H1 (cell line): Measurements from ENCODE around the gene BRSK2. TPM values are rescaled to one million over a fixed set of nuclear protein-coding genes. Genes with fewer than 3 reads are reported as not detected.

Source experiments
- CTCF ChIA-PET: fragments of 300-600 bp; sonication (Branson Sonifier 250); formaldehyde crosslinking; loops from one replicate; lab custom pipeline; 2021; ENCODE audit not compliant: partially characterized antibody; lab: Charles Lee
- POLR2A ChIA-PET: fragments of 300-600 bp; sonication (Branson Sonifier 250); formaldehyde crosslinking; loops from one replicate; lab custom pipeline; 2021; ENCODE audit warnings: inconsistent platforms; ENCODE audit not compliant: partially characterized antibody; lab: Charles Lee
- DNase-seq, 2 experiments: peaks; one replicate each; pipeline versions ENCODE4 v3.0.0 to v3.0.0-alpha.2; 2010 to 2022; ENCODE audit warnings: low spot score in 2 of 2, low read depth in 1 of 2, mixed read lengths in 1 of 2
- FAIRE-seq: peaks from 2 replicates; lab custom pipeline; 2011; peaks lifted over from hg19 to GRCh38; lab: Jason Lieb, UNC
- H2AFZ ChIP-seq: 2 replicates; pipeline ENCODE4 v1.8.1; 2012; ENCODE audit warnings: low read length, inconsistent platforms
- H2AK5ac ChIP-seq: 2 replicates; pipeline ENCODE4 v1.6.1; 2013; ENCODE audit warnings: low read depth, low read length
- H2BK120ac ChIP-seq: replicated peaks from 2 replicates; pipeline ENCODE3; 2013; ENCODE audit warnings: low read depth, low read length, inconsistent platforms
- H2BK12ac ChIP-seq: 2 replicates; pipeline ENCODE4 v1.6.1; 2013; ENCODE audit warnings: low read depth, low read length
- H2BK15ac ChIP-seq: 2 replicates; pipeline ENCODE4 v1.6.1; 2013; ENCODE audit warnings: low read length
- H2BK20ac ChIP-seq: 2 replicates; pipeline ENCODE4 v1.6.1; 2013; ENCODE audit warnings: low read length
- H2BK5ac ChIP-seq: 2 replicates; pipeline ENCODE4 v1.6.1; 2013; ENCODE audit warnings: low read depth, low read length
- H3K14ac ChIP-seq: 2 replicates; pipeline ENCODE4 v1.6.1; 2013; ENCODE audit warnings: inconsistent platforms; ENCODE audit not compliant: insufficient read length
- H3K18ac ChIP-seq: 2 replicates; pipeline ENCODE4 v1.6.1; 2013; ENCODE audit warnings: low read length; ENCODE audit errors: extremely low read depth
- H3K23ac ChIP-seq: 2 replicates; pipeline ENCODE4 v1.6.1; 2013; ENCODE audit warnings: inconsistent platforms; ENCODE audit not compliant: insufficient read length
- H3K23me2 ChIP-seq: 2 replicates; pipeline ENCODE4 v1.6.1; 2013; ENCODE audit warnings: low read depth, low read length
- H3K27ac ChIP-seq: 2 replicates; pipeline ENCODE4 v1.6.1; 2011; ENCODE audit warnings: low read depth, low read length, inconsistent platforms
- H3K27me3 ChIP-seq, 4 experiments: replicated peaks in 1 of 4; 1 replicate in 1 of 4; 2 replicates in 3 of 4; pipeline versions ENCODE4 v1.6.1 to v1.8.1; 2011 to 2013; ENCODE audit warnings: low read length in 3 of 4, mild to moderate bottlenecking in 3 of 4, inconsistent platforms in 2 of 4, mixed read lengths in 2 of 4, moderate library complexity in 1 of 4; ENCODE audit not compliant: control insufficient read depth in 3 of 4, insufficient read depth in 3 of 4; ENCODE audit errors: extremely low read depth in 1 of 4
- H3K36me3 ChIP-seq, 4 experiments: 2 replicates each; pipeline versions ENCODE4 v1.6.1 to v1.8.1; 2011 to 2013; ENCODE audit warnings: mild to moderate bottlenecking in 4 of 4, low read length in 3 of 4, moderate library complexity in 2 of 4, control low read depth in 1 of 4, inconsistent platforms in 1 of 4; ENCODE audit not compliant: insufficient read depth in 4 of 4, control insufficient read depth in 2 of 4
- H3K4ac ChIP-seq: replicated peaks from 2 replicates; pipeline ENCODE3; 2013; ENCODE audit warnings: low read length, low read depth, mixed read lengths, inconsistent platforms; ENCODE audit not compliant: insufficient read length
- H3K4me1 ChIP-seq, 4 experiments: replicated peaks in 1 of 4; 1 replicate in 1 of 4; 2 replicates in 3 of 4; pipeline versions ENCODE4 v1.6.1 to v1.8.1; 2011 to 2013; ENCODE audit warnings: low read length in 3 of 4, inconsistent platforms in 2 of 4, mixed read lengths in 1 of 4; ENCODE audit not compliant: insufficient read depth in 4 of 4, control insufficient read depth in 3 of 4
- H3K4me2 ChIP-seq, 2 experiments: 2 replicates each; pipeline versions ENCODE4 v1.6.1 to v1.8.1; 2011 to 2013; ENCODE audit warnings: low read depth in 2 of 2, low read length in 2 of 2, control low read depth in 1 of 2, inconsistent platforms in 1 of 2, mild to moderate bottlenecking in 1 of 2; ENCODE audit not compliant: insufficient read depth in 1 of 2
- H3K4me3 ChIP-seq, 4 experiments: fragments of 200-600, 300-600 bp in 1 of 4; sonication (generic), shearing (Covaris generic), sonication (Bioruptor Twin) in 1 of 4; 2 replicates each; pipeline versions ENCODE4 v1.5.1 to v1.8.1; 2011 to 2016; ENCODE audit warnings: low read length in 4 of 4, low read depth in 3 of 4, control low read depth in 2 of 4, inconsistent platforms in 2 of 4, mild to moderate bottlenecking in 2 of 4, mixed read lengths in 1 of 4, moderate library complexity in 1 of 4; ENCODE audit not compliant: insufficient read depth in 2 of 4; ENCODE audit errors: extremely low read depth in 1 of 4
- H3K56ac ChIP-seq: replicated peaks from 2 replicates; pipeline ENCODE3; 2013; ENCODE audit warnings: low read depth, mild to moderate bottlenecking, mixed read lengths, low read length, inconsistent platforms; ENCODE audit not compliant: insufficient read length
- H3K79me1 ChIP-seq: 2 replicates; pipeline ENCODE4 v1.6.1; 2013; ENCODE audit warnings: low read depth, low read length, control low read depth
- H3K79me2 ChIP-seq, 2 experiments: 2 replicates each; pipeline versions ENCODE4 v1.6.1 to v1.8.1; 2012 to 2013; ENCODE audit warnings: low read length in 2 of 2, mild to moderate bottlenecking in 2 of 2, inconsistent platforms in 1 of 2; ENCODE audit not compliant: insufficient read depth in 2 of 2, control insufficient read depth in 1 of 2
- H3K9ac ChIP-seq, 4 experiments: replicated peaks in 1 of 4; 1 replicate in 1 of 4; 2 replicates in 3 of 4; pipeline versions ENCODE4 v1.6.1 to v1.8.1; 2011 to 2013; ENCODE audit warnings: low read depth in 3 of 4, low read length in 3 of 4, control low read depth in 2 of 4, mild to moderate bottlenecking in 2 of 4, moderate library complexity in 2 of 4, inconsistent platforms in 1 of 4; ENCODE audit errors: extremely low read depth in 1 of 4
- H3K9me3 ChIP-seq, 2 experiments: 2 replicates each; pipeline versions ENCODE4 v1.6.1 to v1.8.1; 2012 to 2013; ENCODE audit warnings: mild to moderate bottlenecking in 2 of 2, moderate library complexity in 2 of 2, control low read depth in 1 of 2, inconsistent platforms in 1 of 2, low read depth in 1 of 2, low read length in 1 of 2, mixed read lengths in 1 of 2; ENCODE audit not compliant: insufficient read depth in 2 of 2
- H4K20me1 ChIP-seq, 2 experiments: replicated peaks in 1 of 2; 2 replicates each; pipeline versions ENCODE3 to v1.8.1; 2011 to 2013; ENCODE audit warnings: inconsistent platforms in 2 of 2, low read length in 2 of 2, mild to moderate bottlenecking in 1 of 2; ENCODE audit not compliant: insufficient read depth in 2 of 2, control insufficient read depth in 1 of 2
- H4K5ac ChIP-seq: 2 replicates; pipeline ENCODE4 v1.6.1; 2013; ENCODE audit warnings: low read length, low read depth, mixed read lengths, inconsistent platforms; ENCODE audit not compliant: insufficient read length
- H4K8ac ChIP-seq: 2 replicates; pipeline ENCODE4 v1.8.0; 2013; ENCODE audit warnings: mild to moderate bottlenecking, moderate library complexity, low read length, inconsistent platforms; ENCODE audit not compliant: insufficient read depth; ENCODE audit errors: extremely low read depth
- H4K91ac ChIP-seq: replicated peaks from 2 replicates; pipeline ENCODE3; 2013; ENCODE audit warnings: low read length, mixed read lengths, inconsistent platforms; ENCODE audit not compliant: insufficient read length
- WGBS, 2 experiments: shearing (Covaris generic) in 1 of 2; methylation state at CpG; one replicate each; pipeline versions ENCODE4 v1.1.6 to v1.1.7; 2013 to 2015; ENCODE audit warnings: low lambda C conversion rate in 2 of 2, mixed read lengths in 2 of 2, inconsistent platforms in 1 of 2, low coverage in 1 of 2, missing lambda C conversion rate in 1 of 2; ENCODE audit not compliant: insufficient replicate concordance in 2 of 2, insufficient coverage in 1 of 2, insufficient read length in 1 of 2; ENCODE audit errors: extremely low coverage in 1 of 2, missing lambda C conversion rate in 1 of 2; 5-methylcytosine and 5-hydroxymethylcytosine counted together
- polyA plus RNA-seq, 7 experiments: library from polyadenylated mRNA; depleted of rRNA in 3 of 7; stranded (reverse) in 5 of 7; unstranded in 2 of 7; fragments of >200 nt in 5 of 7; fragments of 200-250 nt in 2 of 7; gene quantifications; 1 replicate in 5 of 7; 2 replicates in 1 of 7; 4 replicates in 1 of 7; pipeline versions ENCODE4 v1.2.1 to v1.2.3, GENCODE V29; 2011 to 2013; ENCODE audit warnings: missing spikeins in 2 of 7, mixed read lengths in 2 of 7
- total RNA-seq: library from RNA; stranded (reverse); fragmentation: NEBNext Ultra II Directional; extraction: Animal tissue kit (Norgen Biotek cat#: 25700); gene quantifications from 2 replicates; pipeline ENCODE4 v1.2.1, GENCODE V29; 2021
- TF ChIP-seq, protein P1 (sequence below): IDR thresholded peaks from 2 replicates; pipeline ENCODE4 v1.6.1; 2011; ENCODE audit warnings: low read depth, mild to moderate bottlenecking, low read length; ENCODE audit not compliant: insufficient read depth
- TF ChIP-seq, protein P2 (sequence below), 3 experiments: IDR thresholded peaks; 1 replicate in 2 of 3; 2 replicates in 1 of 3; pipeline versions ENCODE4 v1.5.1 to v1.6.1; 2011; ENCODE audit warnings: low read length in 3 of 3, mild to moderate bottlenecking in 3 of 3, inconsistent platforms in 2 of 3, low read depth in 1 of 3, moderate library complexity in 1 of 3; ENCODE audit not compliant: insufficient read depth in 1 of 3; ENCODE audit errors: control extremely low read depth in 1 of 3

Gene BRSK2
- total and polyA plus RNA-seq, 2 of the 8 experiments (the other 6 are each of a cell fraction or from before 2014, with no cell fraction given): 17.3 to 27.1 TPM

DNA sequence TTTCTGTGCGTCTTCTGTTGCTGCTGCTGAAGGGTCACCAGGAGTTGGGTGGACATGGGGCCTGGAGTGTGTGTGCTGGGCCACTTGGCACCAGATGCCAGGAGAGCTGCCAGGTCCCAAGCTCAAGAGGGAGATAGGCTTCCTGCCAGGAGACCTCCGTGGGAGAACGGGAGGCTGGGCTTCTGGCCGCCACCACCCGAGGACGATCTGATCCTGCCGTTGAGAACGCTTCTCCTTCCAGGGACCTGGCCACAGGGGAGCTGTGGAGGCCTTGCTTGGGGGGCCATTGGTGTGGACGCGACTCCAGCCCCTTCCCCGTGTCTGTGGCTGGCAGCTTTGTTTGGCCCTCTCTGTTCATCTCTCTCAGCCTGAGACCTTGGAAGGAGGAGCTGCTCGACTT is 2.4 kb downstream of the BRSK2 start:
- Histone ChIP-seq H3K4me3 (no peak overlapping the region), H2AFZ (no peak overlapping the region), H2AK5ac (no peak overlapping the region), H3K4me2 (peak overlapping the region in 1 of 2 experiments; percentile 80; a peak in 1 of 4 replicates), H3K9me3 (no peaks in the 10 kb centered on the region), H2BK5ac (peak overlapping the region; percentile 7; the same call in 1 of the 2 replicates), H4K20me1 (peaks cover 8 to 27% of the 10 kb centered on the region in 2 experiments), H3K9ac (no peak overlapping the region), H3K27ac (no peak overlapping the region), H3K79me1 (peaks cover 20% of the 10 kb centered on the region), H2BK15ac (no peak overlapping the region), H3K4ac (no peak overlapping the region), H3K36me3 (no peaks in the 10 kb centered on the region), H4K8ac (no peak overlapping the region; the same call in 1 of the 2 replicates), H4K91ac (no peak overlapping the region), H3K14ac (no peak overlapping the region), H3K23ac (no peak overlapping the region), H4K5ac (no peak overlapping the region), H3K23me2 (peaks cover 16% of the 10 kb centered on the region; the same call in 1 of the 2 replicates), H2BK20ac (no peak overlapping the region), H2BK12ac (no peak overlapping the region), H3K79me2 (peaks cover 8 to 43% of the 10 kb centered on the region in 2 experiments; a peak in 3 of 4 replicates), H2BK120ac (no peak overlapping the region), H3K4me1 (peaks cover 0 to 15% (median 8%) of the 10 kb centered on the region in 4 experiments; a peak in 6 of 7 replicates), H3K56ac (no peak overlapping the region), H3K27me3 (peaks cover 0 to 12% (median 7%) of the 10 kb centered on the region in 4 experiments; a peak in 4 of 7 replicates), H3K18ac (no peak overlapping the region)
- CTCF ChIA-PET: no interaction called here
- FAIRE-seq (no peak), DNase-seq (no peak)
- WGBS, 2 experiments: 89% methylated on average over 12 of the region's 12 CpGs; no CpG with 5 or more reads in 1 of the 2 experiments
- POLR2A ChIA-PET: interaction anchor here (1.2 to 1.5 kb wide), 2 partner anchors 41 to 129 kb away, joined by 3 to 5 read pairs; no protein-coding TSS in a partner anchor
- TF ChIP-seq, protein P1, sequence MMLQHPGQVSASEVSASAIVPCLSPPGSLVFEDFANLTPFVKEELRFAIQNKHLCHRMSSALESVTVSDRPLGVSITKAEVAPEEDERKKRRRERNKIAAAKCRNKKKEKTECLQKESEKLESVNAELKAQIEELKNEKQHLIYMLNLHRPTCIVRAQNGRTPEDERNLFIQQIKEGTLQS: no peak
- TF ChIP-seq, protein P2, sequence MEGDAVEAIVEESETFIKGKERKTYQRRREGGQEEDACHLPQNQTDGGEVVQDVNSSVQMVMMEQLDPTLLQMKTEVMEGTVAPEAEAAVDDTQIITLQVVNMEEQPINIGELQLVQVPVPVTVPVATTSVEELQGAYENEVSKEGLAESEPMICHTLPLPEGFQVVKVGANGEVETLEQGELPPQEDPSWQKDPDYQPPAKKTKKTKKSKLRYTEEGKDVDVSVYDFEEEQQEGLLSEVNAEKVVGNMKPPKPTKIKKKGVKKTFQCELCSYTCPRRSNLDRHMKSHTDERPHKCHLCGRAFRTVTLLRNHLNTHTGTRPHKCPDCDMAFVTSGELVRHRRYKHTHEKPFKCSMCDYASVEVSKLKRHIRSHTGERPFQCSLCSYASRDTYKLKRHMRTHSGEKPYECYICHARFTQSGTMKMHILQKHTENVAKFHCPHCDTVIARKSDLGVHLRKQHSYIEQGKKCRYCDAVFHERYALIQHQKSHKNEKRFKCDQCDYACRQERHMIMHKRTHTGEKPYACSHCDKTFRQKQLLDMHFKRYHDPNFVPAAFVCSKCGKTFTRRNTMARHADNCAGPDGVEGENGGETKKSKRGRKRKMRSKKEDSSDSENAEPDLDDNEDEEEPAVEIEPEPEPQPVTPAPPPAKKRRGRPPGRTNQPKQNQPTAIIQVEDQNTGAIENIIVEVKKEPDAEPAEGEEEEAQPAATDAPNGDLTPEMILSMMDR (IDR thresholded peaks at IDR 0.05; ENCODE audit: control extremely low read depth in 1 of 3, insufficient read depth in 1 of 3, low read depth in 1 of 3, low read length in 3 of 3): no peak
